HL-60 (cell line): ENCODE data around the gene PMEPA1.

Experiments
- DNase-seq, 2 experiments: peaks; one replicate each; pipeline ENCODE4 v3.0.0-alpha.2; 2010 to 2020; ENCODE audit warnings: low read depth in 1 of 2, low spot score in 1 of 2
- H3K27ac ChIP-seq: fragments of 250-450 bp; sonication (Bioruptor Pico); replicated peaks from 2 replicates; pipeline ENCODE4 v1.5.1; 2020; ENCODE audit warnings: mild to moderate bottlenecking, moderate library complexity
- H3K27me3 ChIP-seq: fragments of 250-450 bp; sonication (Bioruptor Pico); 2 replicates; pipeline ENCODE4 v1.5.1; 2021; ENCODE audit warnings: mild to moderate bottlenecking, moderate library complexity; ENCODE audit not compliant: insufficient read depth, poor library complexity, severe bottlenecking
- H3K4me3 ChIP-seq: replicated peaks from 2 replicates; pipeline ENCODE4 v1.5.1; 2011; ENCODE audit warnings: mild to moderate bottlenecking, control low read depth, low read length; ENCODE audit not compliant: insufficient read depth
- CTCF ChIP-seq: IDR thresholded peaks from one replicate; pipeline ENCODE4 v1.5.1; 2011; ENCODE audit warnings: low read length, control low read depth, inconsistent platforms; ENCODE audit not compliant: insufficient read depth
- GABPA ChIP-seq: IDR thresholded peaks from 2 replicates; pipeline ENCODE4 v1.6.1; 2012; ENCODE audit warnings: low read depth
- POLR2AphosphoS5 ChIP-seq: IDR thresholded peaks from 2 replicates; pipeline ENCODE4 v1.6.1; 2012; ENCODE audit warnings: low read depth
- REST ChIP-seq: IDR thresholded peaks from 2 replicates; pipeline ENCODE4 v1.6.1; 2012; ENCODE audit warnings: low read depth; ENCODE audit not compliant: insufficient replicate concordance
- SPI1 ChIP-seq: IDR thresholded peaks from 2 replicates; pipeline ENCODE4 v1.6.1; 2012; ENCODE audit warnings: low read depth, mild to moderate bottlenecking, borderline replicate concordance

PMEPA1 gene

GRCh38 chr20:57702521-57702920 is 7.3 kb downstream of the PMEPA1 start:
- Histone ChIP-seq H3K4me3 (no peak overlapping the region), H3K27me3 (peaks cover 23% of the 10 kb centered on the region), H3K27ac (no peak overlapping the region)
- TF ChIP-seq POLR2AphosphoS5 (no peak), SPI1 (no peak), GABPA (no peak), REST (no peak), CTCF (no peak)
- DNase-seq: no peak

GRCh38 chr20:57702091-57702490 is 7.7 kb downstream of the PMEPA1 start:
- Histone ChIP-seq H3K27me3 (peaks cover 20% of the 10 kb centered on the region), H3K4me3 (no peak overlapping the region), H3K27ac (no peak overlapping the region)
- no peak for DNase-seq
- TF ChIP-seq REST (no peak), GABPA (no peak), CTCF (no peak), POLR2AphosphoS5 (no peak), SPI1 (no peak)

- H3K27me3 ChIP-seq: peaks cover 18% of the 10 kb centered on the region
- H3K4me3 ChIP-seq: no peak overlapping the region
- H3K27ac ChIP-seq: no peak overlapping the region
- no peak for TF ChIP-seq REST
- TF ChIP-seq CTCF: no peak
- no peak for TF ChIP-seq SPI1
- no peak for TF ChIP-seq POLR2AphosphoS5
- no peak for TF ChIP-seq GABPA
- DNase-seq: no peak
These were observed 8.2 kb downstream of the PMEPA1 start for GRCh38 chr20:57701651-57702050.
